Measurements from ENCODE around the gene INAFM2.

Gene INAFM2

GRCh38 chr15:40330368-40330836, 6.9 kb downstream of the INAFM2 start:
- no peak for DNase-seq

GRCh38 chr15:40331026-40331425, 7.5 kb downstream of the INAFM2 start:
- no peak for DNase-seq

- DNase-seq = no peak
Observed at GRCh38 chr15:40331637-40332036, 8.1 kb downstream of the INAFM2 start.

- no peak for DNase-seq
Observed at GRCh38 chr15:40332113-40332781, 8.8 kb downstream of the INAFM2 start.

- no peak for DNase-seq
Observed at GRCh38 chr15:40333922-40334492, 10.5 kb downstream of the INAFM2 start.

- no peak for DNase-seq
Observed at GRCh38 chr15:40334541-40334940, 11.0 kb downstream of the INAFM2 start.

- DNase-seq = no peak
Observed at GRCh38 chr15:40334941-40335795, 11.7 kb downstream of the INAFM2 start.

- DNase-seq = no peak
Observed at GRCh38 chr15:40335938-40336743, 12.6 kb downstream of the INAFM2 start.

GRCh38 chr15:40336744-40337122, 13.2 kb downstream of the INAFM2 start:
- DNase-seq = no peak

GRCh38 chr15:40337597-40337996, 14.1 kb downstream of the INAFM2 start:
- DNase-seq = no peak

- peak; percentile 91 for DNase-seq
Observed at GRCh38 chr15:40338041-40338657, 14.7 kb downstream of the INAFM2 start.

- DNase-seq = no peak
Observed at GRCh38 chr15:40338921-40339620, 15.6 kb downstream of the INAFM2 start.

- no peak for DNase-seq
Observed at GRCh38 chr15:40339621-40339945, 16.1 kb downstream of the INAFM2 start.

GRCh38 chr15:40340038-40340739, 16.7 kb downstream of the INAFM2 start:
- no peak for DNase-seq

GRCh38 chr15:40340740-40341400, 17.4 kb downstream of the INAFM2 start, which contains the start of gene CCDC9B:
TSS of gene CCDC9B (minus strand) at chr15:40340939. CDS start at chr15:40340819, 120 bp downstream.
- no peak for DNase-seq

- DNase-seq = no peak
Observed at GRCh38 chr15:40342416-40343320, 19.2 kb downstream of the INAFM2 start.

GRCh38 chr15:40343512-40343911, 20.0 kb downstream of the INAFM2 start:
- DNase-seq = no peak

- no peak for DNase-seq
Observed at GRCh38 chr15:40344217-40344616, 20.7 kb downstream of the INAFM2 start.

- peak; percentile 89 for DNase-seq
Observed at GRCh38 chr15:40344631-40345120, 21.2 kb downstream of the INAFM2 start.

All from activated effector memory CD4-positive, alpha-beta T cell treated with anti-CD3 and anti-CD28 coated beads, Interleukin-2, amount 50 U/mL, for 16 hours (primary cell).